ENCODE measurements around the gene FOXD2.

DNA sequence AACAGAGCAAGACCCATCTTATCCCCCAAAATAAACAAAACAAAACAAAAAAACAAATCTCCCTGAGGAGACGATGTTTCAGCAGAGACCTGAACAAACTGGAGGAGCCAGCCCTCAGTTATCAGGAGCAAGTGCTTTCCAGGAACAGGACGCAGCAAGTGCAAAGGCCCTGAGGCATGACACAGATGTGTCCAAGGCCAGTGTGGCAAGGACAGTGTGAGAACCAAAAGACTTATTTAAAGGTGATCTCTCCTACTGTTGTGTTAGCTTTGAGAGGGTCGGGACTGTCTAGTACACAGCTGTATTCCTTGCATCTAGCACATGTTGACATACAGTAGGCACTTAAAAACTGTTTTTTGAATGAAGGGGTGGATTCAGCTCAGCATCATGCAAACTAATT is 48.0 kb downstream of the FOXD2 start:
- TF ChIP-seq, protein P1, sequence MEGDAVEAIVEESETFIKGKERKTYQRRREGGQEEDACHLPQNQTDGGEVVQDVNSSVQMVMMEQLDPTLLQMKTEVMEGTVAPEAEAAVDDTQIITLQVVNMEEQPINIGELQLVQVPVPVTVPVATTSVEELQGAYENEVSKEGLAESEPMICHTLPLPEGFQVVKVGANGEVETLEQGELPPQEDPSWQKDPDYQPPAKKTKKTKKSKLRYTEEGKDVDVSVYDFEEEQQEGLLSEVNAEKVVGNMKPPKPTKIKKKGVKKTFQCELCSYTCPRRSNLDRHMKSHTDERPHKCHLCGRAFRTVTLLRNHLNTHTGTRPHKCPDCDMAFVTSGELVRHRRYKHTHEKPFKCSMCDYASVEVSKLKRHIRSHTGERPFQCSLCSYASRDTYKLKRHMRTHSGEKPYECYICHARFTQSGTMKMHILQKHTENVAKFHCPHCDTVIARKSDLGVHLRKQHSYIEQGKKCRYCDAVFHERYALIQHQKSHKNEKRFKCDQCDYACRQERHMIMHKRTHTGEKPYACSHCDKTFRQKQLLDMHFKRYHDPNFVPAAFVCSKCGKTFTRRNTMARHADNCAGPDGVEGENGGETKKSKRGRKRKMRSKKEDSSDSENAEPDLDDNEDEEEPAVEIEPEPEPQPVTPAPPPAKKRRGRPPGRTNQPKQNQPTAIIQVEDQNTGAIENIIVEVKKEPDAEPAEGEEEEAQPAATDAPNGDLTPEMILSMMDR (IDR thresholded peaks at IDR 0.05; ENCODE audit: insufficient read depth, low read depth, low read length), result no peak
- no peak for TF ChIP-seq EZH2 (IDR thresholded peaks at IDR 0.05; ENCODE audit: insufficient read depth, low read length)

All from astrocyte (in vitro differentiated cells and primary cell).